Activated naive CD4-positive, alpha-beta T cell treated with anti-CD3 and anti-CD28 coated beads, Interleukin-2, amount 10 ng/mL, durations not matched to agents 7 days and 5 days (primary cell): ENCODE measurements around the gene KCTD18.

Experiments used
- CTCF ChIA-PET: fragments of 350-600 bp; sonication (Branson Sonifier 250); formaldehyde crosslinking; loops from one replicate; lab custom pipeline; 2021; ENCODE audit warnings: antibody characterized with exemption; lab: Charles Lee
- DNase-seq: peaks from one replicate; pipeline ENCODE4 v3.0.0-alpha.2; 2020
- H3K27ac Mint-ChIP-seq: one replicate; pipeline ENCODE4 v1.8.0; 2021; ENCODE audit warnings: mild to moderate bottlenecking, moderate library complexity, mixed read lengths
- H3K27me3 Mint-ChIP-seq: one replicate; pipeline ENCODE4 v1.8.0; 2021; ENCODE audit warnings: mild to moderate bottlenecking, mixed read lengths
- H3K36me3 Mint-ChIP-seq: one replicate; pipeline ENCODE4 v1.8.0; 2021; ENCODE audit warnings: mixed read lengths
- H3K4me1 Mint-ChIP-seq: one replicate; pipeline ENCODE4 v1.8.0; 2021; ENCODE audit warnings: mixed read lengths
- H3K4me3 Mint-ChIP-seq: one replicate; pipeline ENCODE4 v1.8.0; 2021; ENCODE audit warnings: mild to moderate bottlenecking, moderate library complexity, mixed read lengths
- H3K9me3 Mint-ChIP-seq: one replicate; pipeline ENCODE4 v1.8.0; 2021; ENCODE audit warnings: mixed read lengths

The KCTD18 gene

DNA sequence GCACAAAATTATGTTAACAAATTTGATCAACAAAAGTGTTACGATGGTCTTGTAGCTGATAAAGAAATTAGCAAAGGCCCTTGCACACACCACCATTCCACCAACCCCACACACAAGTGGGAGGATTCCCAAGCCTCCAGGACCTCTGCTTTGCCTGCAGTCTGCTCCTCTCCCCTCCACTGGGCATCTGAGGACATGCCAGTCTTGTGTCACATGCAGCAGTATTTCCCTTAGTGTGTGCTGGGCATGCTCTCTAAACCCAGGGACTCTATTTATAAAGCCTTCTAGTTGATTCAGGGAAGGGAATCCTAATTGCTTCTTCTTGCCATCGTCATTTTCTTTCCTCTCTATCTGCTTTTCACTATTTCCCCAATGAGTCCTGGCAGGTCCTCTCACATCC is 53.3 kb downstream of the KCTD18 start:
- Mint-ChIP-seq H3K36me3 (peaks cover 5% of the 10 kb centered on the region), H3K27me3 (no peaks in the 10 kb centered on the region), H3K4me1 (peaks cover 15% of the 10 kb centered on the region), H3K9me3 (no peaks in the 10 kb centered on the region), H3K27ac (no peak overlapping the region), H3K4me3 (no peak overlapping the region)
- no peak for DNase-seq
- CTCF ChIA-PET = interaction anchor here (1.8 kb wide), 1 partner anchor 10 kb away, joined by 5 read pairs; no protein-coding TSS in a partner anchor

DNA sequence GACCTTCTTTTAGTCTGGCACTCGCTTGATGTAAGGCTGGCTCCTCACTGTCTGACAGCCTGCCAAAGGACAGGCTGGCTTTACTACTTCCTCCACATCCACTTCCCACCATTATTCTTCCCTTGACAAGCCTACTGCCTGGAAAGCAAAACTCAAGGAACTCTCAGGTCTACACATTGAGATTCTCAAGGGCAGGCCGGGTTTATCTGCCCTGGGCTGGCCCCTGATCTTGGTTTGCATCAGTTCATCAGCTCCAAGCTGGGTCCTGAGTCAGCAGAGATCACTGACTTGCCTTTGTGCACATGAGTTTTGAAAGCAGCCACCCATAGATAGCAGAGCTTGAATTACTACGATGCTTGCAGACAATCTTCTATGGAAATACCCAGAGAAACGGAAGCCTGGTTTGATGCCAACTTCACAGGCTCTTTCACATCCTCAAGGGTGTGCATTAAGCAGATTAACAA is 53.9 kb downstream of the KCTD18 start:
- Mint-ChIP-seq H3K9me3 (no peaks in the 10 kb centered on the region), H3K27ac (peak overlapping the region; percentile 29), H3K27me3 (no peaks in the 10 kb centered on the region), H3K4me3 (no peak overlapping the region), H3K4me1 (peaks cover 15% of the 10 kb centered on the region), H3K36me3 (peaks cover 6% of the 10 kb centered on the region)
- CTCF ChIA-PET = interaction anchor here (1.4 to 1.8 kb wide), 3 partner anchors 10 to 471 kb away, joined by 3 to 5 read pairs (median 5); no protein-coding TSS in a partner anchor
- no peak for DNase-seq

DNA sequence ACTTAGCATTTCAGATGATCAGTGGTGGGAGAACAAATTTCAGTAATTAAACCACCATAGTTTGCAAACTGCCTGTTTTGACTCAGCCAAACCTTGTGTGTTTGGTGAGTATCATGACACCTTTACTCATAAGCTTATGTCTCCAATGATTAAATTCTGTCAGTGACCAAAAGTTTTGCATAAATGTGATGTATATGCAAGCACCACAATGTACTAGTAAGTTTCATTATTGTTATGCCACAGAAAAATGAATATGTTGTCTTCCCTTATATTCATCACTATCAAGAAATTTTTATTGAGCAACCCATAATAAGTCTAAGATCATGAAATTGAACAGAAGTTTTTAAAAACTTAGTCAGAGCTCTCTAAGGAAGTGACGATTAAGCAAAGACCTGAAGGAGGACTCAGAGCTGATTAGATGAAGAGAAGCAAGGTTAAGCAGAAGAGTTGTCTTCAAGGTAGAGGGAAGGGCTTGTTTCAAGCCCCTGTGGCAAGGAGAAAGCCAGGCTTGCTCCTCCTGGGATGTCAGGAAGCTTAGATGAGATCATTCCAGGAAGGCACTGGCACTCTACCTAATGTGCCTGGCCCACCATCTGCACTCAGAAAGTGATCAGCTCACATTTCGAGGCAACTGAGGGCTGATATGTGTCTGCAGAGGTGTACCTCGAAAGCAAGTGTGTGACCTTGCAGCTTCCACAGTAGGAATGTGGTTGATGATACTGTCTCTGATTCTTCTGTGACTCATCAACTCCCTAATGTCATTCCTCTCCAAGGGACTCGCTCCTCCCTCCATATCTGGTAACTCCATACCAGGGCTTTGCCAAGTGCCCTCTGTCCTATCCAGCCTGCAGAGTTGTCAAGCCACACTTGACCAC is 54.7 kb downstream of the KCTD18 start:
- CTCF ChIA-PET = interaction anchor here (1.2 to 2.1 kb wide), 5 partner anchors 11 to 470 kb away, joined by 3 to 7 read pairs (median 5); no protein-coding TSS in a partner anchor
- H3K9me3 Mint-ChIP-seq = no peaks in the 10 kb centered on the region
- H3K27ac Mint-ChIP-seq = no peak overlapping the region
- peaks cover 8% of the 10 kb centered on the region for H3K36me3 Mint-ChIP-seq
- DNase-seq = no peak
- H3K27me3 Mint-ChIP-seq = no peaks in the 10 kb centered on the region
- no peak overlapping the region for H3K4me3 Mint-ChIP-seq
- H3K4me1 Mint-ChIP-seq = peaks cover 15% of the 10 kb centered on the region

DNA sequence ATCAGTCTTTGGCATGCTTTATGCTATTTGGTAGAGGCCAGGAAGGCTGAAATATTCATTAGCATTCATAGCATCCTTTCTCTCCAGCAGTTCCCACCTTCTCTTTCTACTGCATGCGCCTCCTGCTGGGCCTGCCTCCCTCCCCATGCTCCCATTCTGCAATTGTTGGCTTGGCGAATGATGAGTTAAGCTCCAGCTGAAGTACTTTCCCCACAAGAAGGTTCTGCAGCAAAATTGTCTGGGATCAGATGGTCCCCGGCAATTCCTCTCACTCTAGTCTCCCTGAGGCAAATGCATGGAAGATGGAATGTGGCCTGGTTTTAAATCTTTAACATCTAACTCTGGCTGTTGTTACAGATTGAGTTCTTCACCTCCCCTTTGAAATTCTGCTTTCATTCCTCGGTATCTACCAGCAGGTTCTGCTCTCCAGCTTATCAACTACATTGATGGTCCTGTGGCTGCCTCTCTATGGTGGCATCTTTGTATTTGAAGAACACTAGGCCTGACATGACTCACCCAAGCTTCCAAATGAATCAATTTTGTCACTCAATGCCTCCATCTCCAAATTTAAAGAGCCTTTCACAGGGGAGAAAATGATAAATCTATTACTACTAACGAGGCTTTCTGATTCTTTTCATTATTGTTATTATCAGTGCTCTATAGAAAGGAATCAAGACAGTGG is 55.9 kb downstream of the KCTD18 start:
- Mint-ChIP-seq H3K27ac (no peak overlapping the region), H3K9me3 (no peaks in the 10 kb centered on the region), H3K4me3 (no peak overlapping the region), H3K27me3 (no peaks in the 10 kb centered on the region), H3K36me3 (peaks cover 8% of the 10 kb centered on the region), H3K4me1 (peaks cover 15% of the 10 kb centered on the region)
- no peak for DNase-seq
- CTCF ChIA-PET = interaction anchor here (0.6 to 2.1 kb wide), 6 partner anchors 12 to 754 kb away, joined by 3 to 7 read pairs (median 4); no protein-coding TSS in a partner anchor

DNA sequence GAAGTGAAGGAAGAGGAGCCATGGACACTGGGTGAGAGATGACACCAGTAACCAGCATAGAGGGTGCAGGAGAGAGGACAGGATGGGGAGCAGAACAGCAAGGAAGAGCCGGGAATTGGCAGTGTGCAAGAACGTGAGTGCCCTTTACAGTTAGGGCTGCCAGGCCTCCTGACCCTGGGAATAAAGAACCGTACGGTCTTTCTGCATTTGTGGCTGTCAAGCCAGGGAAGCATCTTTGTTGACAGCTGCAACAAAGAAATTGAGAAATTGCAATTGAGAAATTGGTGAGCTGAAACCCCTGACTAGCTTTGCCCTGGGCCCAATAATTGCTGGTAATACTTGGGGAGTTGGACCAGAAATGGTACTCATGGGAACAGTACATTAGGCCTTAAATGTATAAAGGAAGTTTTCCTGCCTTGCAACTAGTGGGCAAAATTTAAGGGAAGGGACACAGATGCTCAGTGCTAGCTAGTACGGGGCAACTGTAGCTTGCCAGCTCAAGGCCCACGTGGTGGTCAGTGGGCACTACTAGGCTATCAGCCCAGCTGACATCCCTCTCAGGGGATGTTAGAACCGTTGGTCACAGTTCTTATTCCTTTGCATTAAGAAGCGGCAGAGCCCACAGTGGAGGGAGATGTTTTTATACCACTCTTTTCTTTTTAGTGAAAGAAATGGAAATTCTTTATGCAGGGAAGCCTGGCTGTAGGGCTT is 56.6 kb downstream of the KCTD18 start:
- H3K36me3 Mint-ChIP-seq = peaks cover 8% of the 10 kb centered on the region
- H3K27ac Mint-ChIP-seq = no peak overlapping the region
- no peaks in the 10 kb centered on the region for H3K27me3 Mint-ChIP-seq
- H3K4me3 Mint-ChIP-seq = no peak overlapping the region
- DNase-seq = no peak
- peaks cover 15% of the 10 kb centered on the region for H3K4me1 Mint-ChIP-seq
- CTCF ChIA-PET = interaction anchor here (0.6 to 2.1 kb wide), 3 partner anchors 13 to 754 kb away, joined by 3 to 7 read pairs (median 4); no protein-coding TSS in a partner anchor
- H3K9me3 Mint-ChIP-seq = no peaks in the 10 kb centered on the region

DNA sequence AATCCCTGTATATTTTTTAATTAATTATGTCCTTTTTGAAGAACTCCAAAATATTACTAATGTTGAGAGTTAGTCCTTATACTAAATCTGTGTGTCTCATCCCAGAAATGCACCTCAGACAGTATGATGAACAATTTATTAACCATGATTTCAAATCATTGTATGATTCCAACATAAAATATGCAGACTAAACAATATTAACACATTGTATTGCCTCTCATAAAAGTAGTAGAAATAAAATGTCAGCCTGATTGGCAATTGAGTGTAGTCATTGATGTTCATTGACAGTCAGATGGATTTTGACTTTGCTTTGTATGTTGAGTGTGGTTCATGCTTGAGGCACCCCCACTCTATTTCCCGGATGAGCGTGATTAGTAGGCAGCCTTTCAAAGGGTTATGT is 57.5 kb downstream of the KCTD18 start:
- no peak overlapping the region for H3K4me3 Mint-ChIP-seq
- H3K9me3 Mint-ChIP-seq = no peaks in the 10 kb centered on the region
- DNase-seq = no peak
- CTCF ChIA-PET = no interaction called here
- H3K27ac Mint-ChIP-seq = no peak overlapping the region
- peaks cover 8% of the 10 kb centered on the region for H3K36me3 Mint-ChIP-seq
- no peaks in the 10 kb centered on the region for H3K27me3 Mint-ChIP-seq
- H3K4me1 Mint-ChIP-seq = peaks cover 15% of the 10 kb centered on the region

DNA sequence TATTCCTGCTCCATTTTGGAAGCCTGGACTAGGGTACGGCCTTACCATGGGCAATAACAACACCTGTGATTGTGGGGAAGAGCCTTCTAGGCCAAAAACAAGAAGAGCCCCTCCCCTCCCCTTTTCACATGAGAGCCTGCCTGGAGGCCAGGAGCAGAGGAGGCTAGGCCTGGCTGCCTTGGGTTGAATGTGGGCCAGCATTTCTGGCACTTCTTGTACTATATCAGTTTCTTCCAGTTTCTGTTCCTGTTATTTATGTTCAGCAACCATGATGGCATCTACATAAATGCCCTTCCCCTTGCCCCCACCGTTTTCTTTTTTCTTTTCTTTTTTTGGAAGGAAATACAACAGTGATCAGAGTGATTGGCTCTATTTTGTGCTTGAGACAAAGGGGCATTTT is 58.4 kb downstream of the KCTD18 start:
- H3K27ac Mint-ChIP-seq = no peak overlapping the region
- DNase-seq = no peak
- H3K36me3 Mint-ChIP-seq = peaks cover 4% of the 10 kb centered on the region
- CTCF ChIA-PET = no interaction called here
- no peak overlapping the region for H3K4me3 Mint-ChIP-seq
- peaks cover 11% of the 10 kb centered on the region for H3K4me1 Mint-ChIP-seq
- no peaks in the 10 kb centered on the region for H3K9me3 Mint-ChIP-seq
- no peaks in the 10 kb centered on the region for H3K27me3 Mint-ChIP-seq

DNA sequence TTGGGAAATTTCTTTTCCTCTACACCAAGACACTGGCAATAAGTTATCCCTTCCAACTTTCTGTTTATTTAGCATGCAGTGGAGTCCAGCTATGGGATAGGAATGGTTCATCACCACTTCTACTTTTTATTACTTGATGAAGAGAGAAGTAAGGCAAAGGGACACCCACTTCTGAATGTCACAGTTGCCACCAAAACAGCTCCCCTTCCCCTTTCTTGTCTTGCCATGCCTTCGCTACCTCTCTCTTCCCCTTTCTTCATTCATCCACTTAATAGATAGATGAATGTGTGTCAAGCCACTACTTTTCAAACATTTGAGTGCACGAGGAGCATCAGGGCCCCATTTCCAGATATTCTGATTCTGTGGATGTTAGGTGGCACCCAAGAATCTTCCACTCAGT is 59.6 kb downstream of the KCTD18 start:
- no peaks in the 10 kb centered on the region for H3K27me3 Mint-ChIP-seq
- no peak overlapping the region for H3K4me3 Mint-ChIP-seq
- CTCF ChIA-PET = no interaction called here
- peaks cover 4% of the 10 kb centered on the region for H3K36me3 Mint-ChIP-seq
- no peaks in the 10 kb centered on the region for H3K9me3 Mint-ChIP-seq
- DNase-seq = no peak
- no peak overlapping the region for H3K27ac Mint-ChIP-seq
- peaks cover 4% of the 10 kb centered on the region for H3K4me1 Mint-ChIP-seq

DNA sequence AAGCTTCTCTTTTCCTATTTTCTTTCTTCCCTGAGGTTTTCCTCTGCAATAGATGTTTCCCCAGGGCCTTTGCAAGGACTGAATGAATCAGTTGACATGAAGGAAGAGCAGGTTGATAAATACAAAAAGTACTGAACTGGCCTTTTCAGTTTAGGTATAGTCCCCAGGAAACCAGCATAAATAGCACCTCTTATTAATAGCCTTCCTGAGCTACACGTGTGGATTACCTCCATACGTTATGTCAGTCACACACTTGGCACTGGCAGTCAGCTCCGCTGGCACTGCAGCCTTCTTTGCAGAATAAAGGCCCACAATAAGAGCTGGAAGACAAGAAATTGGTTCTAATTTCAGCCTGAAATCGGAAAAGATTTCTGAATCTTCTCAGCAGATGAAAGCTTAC is 60.7 kb downstream of the KCTD18 start:
- DNase-seq = no peak
- H3K4me1 Mint-ChIP-seq = no peaks in the 10 kb centered on the region
- H3K9me3 Mint-ChIP-seq = no peaks in the 10 kb centered on the region
- peaks cover 4% of the 10 kb centered on the region for H3K36me3 Mint-ChIP-seq
- H3K27me3 Mint-ChIP-seq = no peaks in the 10 kb centered on the region
- H3K27ac Mint-ChIP-seq = no peak overlapping the region
- no peak overlapping the region for H3K4me3 Mint-ChIP-seq
- CTCF ChIA-PET = no interaction called here

DNA sequence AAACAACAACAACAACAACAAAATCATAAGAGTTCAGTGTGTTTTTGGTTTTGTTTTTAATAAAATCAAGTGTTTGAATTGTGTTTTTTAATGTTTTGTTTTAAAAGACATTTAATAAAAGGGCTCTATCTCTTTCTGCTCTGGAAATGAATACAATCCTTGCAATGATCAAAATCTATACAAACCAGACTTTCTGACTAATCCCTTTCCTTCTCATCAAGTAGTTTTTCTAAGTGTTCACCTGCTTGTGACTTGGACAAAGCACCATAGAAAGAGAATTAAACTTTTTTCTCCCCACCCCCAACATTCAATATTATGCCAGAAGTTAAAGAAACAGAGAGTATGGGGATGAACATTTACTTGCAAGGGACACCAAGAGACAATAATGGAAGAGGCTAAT is 61.4 kb downstream of the KCTD18 start:
- H3K27ac Mint-ChIP-seq = no peak overlapping the region

DNA sequence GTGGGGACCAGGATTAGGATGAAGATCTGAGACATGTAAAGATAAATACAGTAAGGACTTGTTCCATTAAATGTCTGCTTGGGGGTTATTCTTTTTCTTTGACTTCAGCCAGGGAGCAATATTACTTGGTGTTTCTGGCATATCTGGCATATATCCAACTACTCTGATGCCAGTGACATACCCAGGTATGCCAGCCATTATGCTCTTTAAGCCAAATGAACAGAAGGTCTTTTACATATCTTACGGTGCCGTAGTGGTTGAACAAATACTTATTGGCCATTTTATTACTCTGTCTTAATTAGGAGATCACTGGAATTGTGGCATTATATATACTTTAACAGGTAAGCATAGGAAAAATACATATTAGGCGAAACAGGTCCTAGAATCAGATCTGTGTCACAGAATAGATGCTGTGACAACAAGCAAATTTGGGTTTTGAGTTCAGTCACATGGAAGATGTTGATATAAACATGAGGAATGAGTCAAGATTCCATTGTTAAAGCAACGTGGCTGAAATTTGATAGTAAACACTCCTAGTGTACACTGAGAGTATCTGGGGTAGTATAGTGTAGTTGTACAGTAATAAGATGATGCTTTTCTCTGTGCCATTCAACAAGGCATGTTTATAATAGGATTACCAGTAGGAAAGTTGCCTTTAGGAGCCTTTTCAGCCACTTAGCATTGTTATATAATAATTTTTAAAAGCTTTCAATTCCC is 62.6 kb downstream of the KCTD18 start:
- H3K36me3 Mint-ChIP-seq = peaks cover 4% of the 10 kb centered on the region
- no peaks in the 10 kb centered on the region for H3K4me1 Mint-ChIP-seq
- H3K9me3 Mint-ChIP-seq = no peaks in the 10 kb centered on the region
- no peak overlapping the region for H3K4me3 Mint-ChIP-seq
- DNase-seq = no peak
- CTCF ChIA-PET = no interaction called here
- H3K27ac Mint-ChIP-seq = no peak overlapping the region
- H3K27me3 Mint-ChIP-seq = no peaks in the 10 kb centered on the region

More for the DNA sequence above, 61.4 kb downstream of the KCTD18 start:
- no peak for DNase-seq
- Mint-ChIP-seq H3K27me3 (no peaks in the 10 kb centered on the region), H3K4me3 (no peak overlapping the region), H3K9me3 (no peaks in the 10 kb centered on the region), H3K36me3 (peaks cover 4% of the 10 kb centered on the region), H3K4me1 (no peaks in the 10 kb centered on the region)
- CTCF ChIA-PET = no interaction called here

DNA sequence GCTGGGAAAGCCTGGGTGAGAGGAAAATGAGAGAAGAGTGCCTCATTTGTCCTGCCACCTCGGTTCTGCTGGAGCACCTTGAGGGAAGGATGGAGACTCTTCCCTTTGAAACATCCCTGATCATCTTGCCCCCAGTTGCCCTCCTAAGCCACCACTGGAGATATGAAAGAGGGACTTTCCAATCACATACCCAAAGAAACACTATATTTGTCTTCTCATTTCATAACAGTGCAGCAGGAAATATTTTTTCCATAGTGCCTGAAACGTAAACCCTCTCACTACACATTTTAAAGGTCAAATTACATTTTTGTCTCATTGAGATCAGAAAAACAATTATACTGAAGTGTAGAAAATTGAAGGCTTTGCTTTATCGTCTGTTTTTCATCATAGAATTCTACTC is 63.3 kb downstream of the KCTD18 start:
- peaks cover 6% of the 10 kb centered on the region for H3K36me3 Mint-ChIP-seq
- H3K27ac Mint-ChIP-seq = no peak overlapping the region
- H3K27me3 Mint-ChIP-seq = no peaks in the 10 kb centered on the region

DNA sequence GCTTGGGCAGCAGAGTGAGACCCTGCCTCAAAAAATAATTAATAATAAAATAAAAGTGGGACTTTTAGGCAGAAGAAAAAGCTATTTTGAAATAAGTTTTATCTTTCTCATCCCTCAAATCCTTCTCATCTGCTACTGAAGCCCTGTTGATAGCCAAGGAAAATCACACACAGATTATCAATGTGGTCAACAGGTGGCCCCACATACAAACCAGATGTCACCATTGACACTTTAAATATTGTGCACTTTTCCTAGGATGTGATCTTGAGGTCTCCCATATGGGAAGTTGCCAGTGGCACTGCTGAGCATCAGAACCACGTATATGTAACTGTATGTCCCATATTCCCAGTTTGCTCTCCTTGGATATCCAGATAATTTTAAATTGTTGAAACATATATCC is 64.6 kb downstream of the KCTD18 start:
- no peaks in the 10 kb centered on the region for H3K9me3 Mint-ChIP-seq
- peaks cover 8% of the 10 kb centered on the region for H3K36me3 Mint-ChIP-seq
- H3K4me1 Mint-ChIP-seq = no peaks in the 10 kb centered on the region
- H3K27ac Mint-ChIP-seq = no peak overlapping the region
- CTCF ChIA-PET = interaction anchor here (0.7 to 1.5 kb wide), 2 partner anchors 26 to 36 kb away, joined by 3 to 4 read pairs; no protein-coding TSS in a partner anchor
- DNase-seq = no peak
- no peak overlapping the region for H3K4me3 Mint-ChIP-seq
- H3K27me3 Mint-ChIP-seq = no peaks in the 10 kb centered on the region

More for the DNA sequence above, 63.3 kb downstream of the KCTD18 start:
- no peak for DNase-seq
- H3K9me3 Mint-ChIP-seq = no peaks in the 10 kb centered on the region
- no peak overlapping the region for H3K4me3 Mint-ChIP-seq
- CTCF ChIA-PET = no interaction called here
- H3K4me1 Mint-ChIP-seq = no peaks in the 10 kb centered on the region
